ENCODE data around the gene B3GNT3. TPM values are rescaled to one million over a fixed set of nuclear protein-coding genes. Genes with fewer than 3 reads are reported as not detected.

Gene B3GNT3
- total and polyA plus RNA-seq, 2 of the 8 experiments (the other 6 are each of a cell fraction or from before 2014, with no cell fraction given), result 1.5 TPM

- Histone ChIP-seq H3K79me1 (ENCODE audit: low read depth, low read length) (no peaks in the 10 kb centered on the region), H2AK5ac (ENCODE audit: low read depth, low read length) (no peak overlapping the region), H2BK20ac (ENCODE audit: low read length) (no peak overlapping the region), H4K20me1 (replicated peaks in 1 of 2; ENCODE audit: control insufficient read depth in 1 of 2, insufficient read depth in 2 of 2, low read length in 2 of 2) (no peaks in the 10 kb centered on the region), H3K4me3 (ENCODE audit: extremely low read depth in 1 of 4, insufficient read depth in 2 of 4, low read depth in 3 of 4, low read length in 4 of 4) (no peak overlapping the region), H2BK5ac (ENCODE audit: low read depth, low read length) (no peak overlapping the region), H3K27ac (ENCODE audit: low read depth, low read length) (no peak overlapping the region), H3K18ac (ENCODE audit: extremely low read depth, low read length) (no peak overlapping the region), H2BK15ac (ENCODE audit: low read length) (no peak overlapping the region), H3K23ac (ENCODE audit: insufficient read length) (no peak overlapping the region), H3K4me2 (ENCODE audit: insufficient read depth in 1 of 2, low read depth in 2 of 2, low read length in 2 of 2) (no peak overlapping the region), H2BK120ac (replicated peaks; ENCODE audit: low read depth, low read length) (no peak overlapping the region), H2BK12ac (ENCODE audit: low read depth, low read length) (no peak overlapping the region), H3K23me2 (ENCODE audit: low read depth, low read length) (peaks cover 2% of the 10 kb centered on the region; the same call in 1 of the 2 replicates), H4K91ac (replicated peaks; ENCODE audit: insufficient read length, low read length) (no peak overlapping the region), H3K27me3 (replicated peaks in 1 of 4; ENCODE audit: control insufficient read depth in 3 of 4, extremely low read depth in 1 of 4, insufficient read depth in 3 of 4, low read length in 3 of 4) (no peaks in the 10 kb centered on the region; a peak in 1 of 7 replicates), H3K14ac (ENCODE audit: insufficient read length) (no peak overlapping the region), H2AFZ (ENCODE audit: low read length) (no peak overlapping the region), H3K79me2 (ENCODE audit: control insufficient read depth in 1 of 2, insufficient read depth in 2 of 2, low read length in 2 of 2) (no peaks in the 10 kb centered on the region), H3K9ac (replicated peaks in 1 of 4; ENCODE audit: extremely low read depth in 1 of 4, low read depth in 3 of 4, low read length in 3 of 4) (no peak overlapping the region), H3K4ac (replicated peaks; ENCODE audit: insufficient read length, low read depth, low read length) (no peak overlapping the region), H3K4me1 (replicated peaks in 1 of 4; ENCODE audit: control insufficient read depth in 3 of 4, insufficient read depth in 4 of 4, low read length in 3 of 4) (no peaks in the 10 kb centered on the region), H4K8ac (ENCODE audit: extremely low read depth, insufficient read depth, low read length) (no peak overlapping the region), H3K56ac (replicated peaks; ENCODE audit: insufficient read length, low read depth, low read length) (no peak overlapping the region), H4K5ac (ENCODE audit: insufficient read length, low read depth, low read length) (no peak overlapping the region), H3K36me3 (ENCODE audit: control insufficient read depth in 2 of 4, insufficient read depth in 4 of 4, low read length in 3 of 4) (no peaks in the 10 kb centered on the region), H3K9me3 (ENCODE audit: insufficient read depth in 2 of 2, low read depth in 1 of 2, low read length in 1 of 2) (no peaks in the 10 kb centered on the region)
- no peak for FAIRE-seq
- DNase-seq (ENCODE audit: low read depth in 1 of 2, low spot score in 2 of 2), result no peak
- ChIA-PET CTCF (ENCODE audit: partially characterized antibody) (no interaction called here), POLR2A (ENCODE audit: partially characterized antibody) (interaction anchor here (1.9 to 3.1 kb wide), 2 partner anchors 20 to 49 kb away, joined by 4 to 10 read pairs; partner anchors contain the start of gene RPL18A)
- WGBS, 2 experiments (ENCODE audit: extremely low coverage in 1 of 2, insufficient coverage in 1 of 2, insufficient read length in 1 of 2, insufficient replicate concordance in 2 of 2, low coverage in 1 of 2, low lambda C conversion rate in 2 of 2, missing lambda C conversion rate in 1 of 2), result 83% methylated on average over 2 of the region's 2 CpGs; no CpG with 5 or more reads in 1 of the 2 experiments
- TF ChIP-seq SIN3A (conservative IDR thresholded peaks at IDR 0.05 in 1 of 2, IDR thresholded peaks at IDR 0.05 in 1 of 2; ENCODE audit: low read depth in 1 of 2, low read length in 2 of 2) (no peak), GABPA (IDR thresholded peaks at IDR 0.05; ENCODE audit: borderline replicate concordance, insufficient read depth, low read length) (no peak), ASH2L (IDR thresholded peaks at IDR 0.05; ENCODE audit: low read length) (no peak), BRCA1 (IDR thresholded peaks at IDR 0.05; ENCODE audit: low read depth, low read length) (no peak), JUND (IDR thresholded peaks at IDR 0.05; ENCODE audit: low read length) (no peak), KDM4A (IDR thresholded peaks at IDR 0.05; ENCODE audit: low read depth, low read length, severe bottlenecking) (no peak), RXRA (IDR thresholded peaks at IDR 0.05; ENCODE audit: insufficient read depth, low read depth, low read length) (no peak), RNF2 (IDR thresholded peaks at IDR 0.05; ENCODE audit: borderline replicate concordance, low read depth, low read length, missing control alignments, poor library complexity, severe bottlenecking) (no peak), SRF (IDR thresholded peaks at IDR 0.05; ENCODE audit: low read depth, low read length) (no peak), CHD1 (IDR thresholded peaks at IDR 0.05; ENCODE audit: low read depth, low read length) (no peak), KDM5A (IDR thresholded peaks at IDR 0.05; ENCODE audit: low read length) (no peak)
Observed at GRCh38 chr19:17811103-17811502, 16.2 kb downstream of the B3GNT3 start.
